Muscle layer of duodenum (tissue), 2 donors: ENCODE data around the gene PSMD4.

Experiments
- H3K27ac ChIP-seq: one replicate; pipeline ENCODE4 v1.7.0; 2013; ENCODE audit warnings: mild to moderate bottlenecking, low read length
- H3K27me3 ChIP-seq: one replicate; pipeline ENCODE4 v1.7.0; 2013; ENCODE audit warnings: low read depth, mild to moderate bottlenecking, control low read depth, low read length
- H3K36me3 ChIP-seq, 2 donors: one replicate each; pipeline ENCODE4 v1.7.0; 2013; ENCODE audit warnings: low read length in 2 of 2, control low read depth in 1 of 2, mild to moderate bottlenecking in 1 of 2; ENCODE audit not compliant: insufficient read depth in 2 of 2, control insufficient read depth in 1 of 2
- H3K4me1 ChIP-seq, 2 donors: one replicate each; pipeline ENCODE4 v1.7.0; 2013; ENCODE audit warnings: low read length in 2 of 2, mild to moderate bottlenecking in 2 of 2, control low read depth in 1 of 2, moderate library complexity in 1 of 2; ENCODE audit not compliant: insufficient read depth in 2 of 2, control insufficient read depth in 1 of 2
- H3K4me3 ChIP-seq, 2 donors: one replicate each; pipeline ENCODE4 v1.7.0; 2013; ENCODE audit warnings: low read length in 2 of 2, low read depth in 1 of 2, mild to moderate bottlenecking in 1 of 2
- H3K9me3 ChIP-seq, 2 donors: one replicate each; pipeline ENCODE4 v1.7.0; 2013; ENCODE audit warnings: low read length in 2 of 2, control low read depth in 1 of 2, mild to moderate bottlenecking in 1 of 2; ENCODE audit not compliant: control insufficient read depth in 1 of 2
- donor health status: healthy.

Gene PSMD4

GRCh38 chr1:151242442-151242841, 12.1 kb upstream of the PSMD4 start:
- Histone ChIP-seq H3K27me3 (no peaks in the 10 kb centered on the region), H3K9me3 (no peaks in the 10 kb centered on the region), H3K4me3 (peak overlapping the region in 1 of 2 donors; percentile 8), H3K27ac (no peak overlapping the region), H3K4me1 (peaks cover 0 to 26% of the 10 kb centered on the region in 2 donors), H3K36me3 (peaks cover 68 to 78% of the 10 kb centered on the region in 2 donors)

DNA sequence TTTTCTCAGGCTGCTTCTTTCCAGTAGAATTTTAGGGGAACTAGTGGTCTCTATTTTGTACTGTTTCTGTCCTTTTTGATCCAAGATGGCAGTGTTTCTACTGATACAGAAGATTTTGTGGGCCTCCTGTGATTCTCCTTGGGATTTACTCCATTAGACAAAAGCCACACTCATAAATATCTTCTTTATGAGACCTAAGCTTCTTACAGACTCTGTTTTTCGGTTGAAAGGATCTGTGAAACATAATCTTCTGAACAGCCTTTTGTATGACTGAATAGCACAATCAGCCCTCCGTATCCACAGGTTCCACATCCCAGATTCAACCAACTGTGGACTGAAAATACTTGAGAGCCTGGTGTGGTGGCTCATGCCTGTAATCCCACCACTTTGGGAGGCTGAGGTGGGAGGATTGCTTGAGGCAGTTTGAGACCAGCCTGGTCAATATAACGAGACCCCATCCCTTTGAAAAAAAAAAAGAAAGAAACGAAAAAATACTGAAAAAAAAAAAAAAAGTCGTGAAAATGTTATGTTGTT, 10.8 kb upstream of the PSMD4 start:
- Histone ChIP-seq H3K27me3 (no peaks in the 10 kb centered on the region), H3K4me1 (peaks cover 0 to 26% of the 10 kb centered on the region in 2 donors), H3K9me3 (no peaks in the 10 kb centered on the region), H3K27ac (no peak overlapping the region), H3K4me3 (no peak overlapping the region), H3K36me3 (peaks cover 66 to 79% of the 10 kb centered on the region in 2 donors)

GRCh38 chr1:151246786-151247185, 7.7 kb upstream of the PSMD4 start:
- peaks cover 56 to 57% of the 10 kb centered on the region in 2 donors for H3K36me3 ChIP-seq
- peaks cover 3 to 30% of the 10 kb centered on the region in 2 donors for H3K4me1 ChIP-seq
- H3K9me3 ChIP-seq = no peaks in the 10 kb centered on the region
- H3K27ac ChIP-seq = no peak overlapping the region
- no peak overlapping the region for H3K4me3 ChIP-seq
- no peaks in the 10 kb centered on the region for H3K27me3 ChIP-seq

DNA sequence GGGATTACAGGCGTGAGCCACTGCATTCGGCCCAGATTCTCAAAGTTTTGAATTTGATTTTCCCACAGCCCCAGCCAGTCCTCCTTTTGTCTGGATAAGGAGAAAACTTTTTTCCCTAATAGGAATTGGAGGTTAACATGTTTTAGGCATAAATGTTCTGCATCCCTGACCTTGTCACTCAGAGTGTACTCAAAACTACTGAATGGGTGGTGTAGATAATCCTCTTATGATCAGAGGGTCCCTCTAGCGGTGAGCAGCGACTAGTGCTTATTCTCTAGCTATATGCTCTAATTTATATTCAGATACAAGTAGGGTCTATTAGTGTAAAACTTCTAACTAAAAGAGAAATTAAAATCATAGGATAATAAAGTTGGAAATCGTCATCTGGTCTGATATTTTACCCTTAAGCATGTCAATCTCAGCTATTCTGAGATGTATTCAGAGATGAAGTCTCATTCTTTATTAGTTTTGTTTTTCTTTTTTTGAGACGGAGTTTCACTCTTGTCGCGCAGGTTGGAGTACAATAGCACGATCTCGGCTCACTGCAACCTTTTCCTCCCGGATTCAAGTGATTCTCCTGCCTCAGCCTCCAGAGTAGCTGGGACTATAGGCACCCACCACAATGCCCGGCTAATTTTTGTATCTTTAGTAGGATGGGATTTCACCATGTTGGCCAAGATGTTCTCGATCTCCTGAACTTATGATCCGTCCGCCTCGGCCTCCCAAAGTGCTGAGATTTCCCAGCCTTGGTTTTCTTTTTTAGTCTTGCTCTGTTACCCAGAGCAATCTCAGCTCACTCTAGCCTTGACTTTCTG, 2.7 kb upstream of the PSMD4 start:
- no peaks in the 10 kb centered on the region for H3K9me3 ChIP-seq
- peaks cover 7 to 19% of the 10 kb centered on the region in 2 donors for H3K4me1 ChIP-seq
- no peak overlapping the region for H3K27ac ChIP-seq
- H3K36me3 ChIP-seq = peaks cover 18 to 20% of the 10 kb centered on the region in 2 donors
- H3K27me3 ChIP-seq = no peaks in the 10 kb centered on the region
- no peak overlapping the region for H3K4me3 ChIP-seq

GRCh38 chr1:151255381-151255780, 847 bp downstream of the PSMD4 start:
- H3K36me3 ChIP-seq = no peaks in the 10 kb centered on the region
- H3K9me3 ChIP-seq = no peaks in the 10 kb centered on the region
- H3K4me3 ChIP-seq = peak overlapping the region; percentile 84 to 96
- H3K27ac ChIP-seq = peak overlapping the region; percentile 82
- H3K27me3 ChIP-seq = no peaks in the 10 kb centered on the region
- H3K4me1 ChIP-seq = peaks cover 4 to 15% of the 10 kb centered on the region in 2 donors

DNA sequence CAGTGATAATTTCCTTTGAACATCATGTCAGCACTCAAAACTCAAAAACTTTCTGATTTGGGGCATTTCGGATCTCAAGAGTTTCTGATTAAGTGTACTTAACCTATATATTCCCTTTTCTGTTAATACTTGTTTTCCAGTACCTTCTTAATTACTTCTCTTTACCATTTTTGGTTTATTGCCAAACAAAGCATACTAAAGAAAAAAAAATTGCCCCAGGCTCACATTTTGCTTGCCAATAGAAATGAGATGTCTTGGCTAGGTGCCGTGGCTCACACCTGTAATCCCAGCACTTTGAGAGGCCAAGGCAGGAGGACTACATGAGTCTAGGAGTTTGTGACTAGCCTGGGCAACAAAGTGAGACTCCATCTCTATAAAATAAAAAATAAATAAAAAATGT, 4.8 kb downstream of the PSMD4 start:
- H3K4me3 ChIP-seq = no peak overlapping the region
- H3K27ac ChIP-seq = no peak overlapping the region
- peaks cover 5 to 13% of the 10 kb centered on the region in 2 donors for H3K36me3 ChIP-seq
- peaks cover 4 to 9% of the 10 kb centered on the region in 2 donors for H3K4me1 ChIP-seq
- no peaks in the 10 kb centered on the region for H3K27me3 ChIP-seq
- H3K9me3 ChIP-seq = no peaks in the 10 kb centered on the region

DNA sequence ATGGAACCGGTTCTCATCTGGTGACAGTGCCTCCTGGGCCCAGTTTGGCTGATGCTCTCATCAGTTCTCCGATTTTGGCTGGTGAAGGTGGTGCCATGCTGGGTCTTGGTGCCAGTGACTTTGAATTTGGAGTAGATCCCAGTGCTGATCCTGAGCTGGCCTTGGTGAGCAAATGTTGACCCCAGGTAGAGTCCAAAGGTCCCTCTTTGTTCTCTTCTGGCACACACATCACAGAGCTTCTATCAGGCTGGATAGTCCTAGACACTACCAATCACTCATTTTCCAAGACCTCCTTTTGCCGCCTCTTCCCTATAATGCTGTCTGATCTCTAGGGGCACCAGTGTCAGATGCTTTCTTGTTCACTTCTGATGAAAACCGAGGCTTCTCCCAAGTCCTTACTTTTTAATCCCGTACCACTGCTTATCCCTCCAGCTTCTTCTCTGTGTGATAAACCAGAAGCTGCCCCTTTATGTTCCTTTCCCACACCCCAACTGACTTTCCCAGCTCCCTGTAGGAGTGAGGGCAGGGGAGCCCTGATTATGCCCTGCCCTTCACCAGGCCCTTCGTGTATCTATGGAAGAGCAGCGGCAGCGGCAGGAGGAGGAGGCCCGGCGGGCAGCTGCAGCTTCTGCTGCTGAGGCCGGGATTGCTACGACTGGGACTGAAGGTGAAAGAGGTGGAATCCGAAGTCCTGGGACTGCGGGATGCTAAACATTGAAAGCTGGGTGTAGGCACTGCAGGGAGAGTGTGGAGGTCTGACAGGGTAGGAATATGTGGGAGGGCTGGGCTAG, 11.1 kb downstream of the PSMD4 start:
- Histone ChIP-seq H3K4me1 (no peaks in the 10 kb centered on the region), H3K27ac (no peak overlapping the region), H3K4me3 (no peak overlapping the region), H3K9me3 (no peaks in the 10 kb centered on the region), H3K27me3 (no peaks in the 10 kb centered on the region), H3K36me3 (peaks cover 38 to 53% of the 10 kb centered on the region in 2 donors)

DNA sequence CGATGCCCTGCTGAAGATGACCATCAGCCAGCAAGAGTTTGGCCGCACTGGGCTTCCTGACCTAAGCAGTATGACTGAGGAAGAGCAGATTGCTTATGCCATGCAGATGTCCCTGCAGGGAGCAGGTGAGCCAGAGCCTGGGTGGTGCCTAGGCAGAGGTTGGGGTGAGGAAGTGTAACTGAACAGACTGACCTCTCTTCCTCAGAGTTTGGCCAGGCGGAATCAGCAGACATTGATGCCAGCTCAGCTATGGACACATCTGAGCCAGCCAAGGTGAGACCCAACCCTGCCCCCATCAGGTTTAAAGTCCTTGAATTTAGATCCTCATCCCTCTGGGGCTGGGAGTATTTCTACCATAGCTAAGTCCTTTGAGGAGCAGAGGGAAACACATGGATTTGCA, 11.8 kb downstream of the PSMD4 start:
- Histone ChIP-seq H3K27me3 (no peaks in the 10 kb centered on the region), H3K4me3 (no peak overlapping the region), H3K9me3 (no peaks in the 10 kb centered on the region), H3K36me3 (peaks cover 38 to 53% of the 10 kb centered on the region in 2 donors), H3K4me1 (no peaks in the 10 kb centered on the region), H3K27ac (no peak overlapping the region)

GRCh38 chr1:151266821-151267220, 12.3 kb downstream of the PSMD4 start:
- H3K27me3 ChIP-seq = no peaks in the 10 kb centered on the region
- H3K36me3 ChIP-seq = peaks cover 38 to 53% of the 10 kb centered on the region in 2 donors
- no peak overlapping the region for H3K4me3 ChIP-seq
- H3K27ac ChIP-seq = no peak overlapping the region
- no peaks in the 10 kb centered on the region for H3K9me3 ChIP-seq
- no peaks in the 10 kb centered on the region for H3K4me1 ChIP-seq

GRCh38 chr1:151267760-151268159, 13.2 kb downstream of the PSMD4 start:
- H3K4me1 ChIP-seq = no peaks in the 10 kb centered on the region
- peaks cover 34 to 48% of the 10 kb centered on the region in 2 donors for H3K36me3 ChIP-seq
- no peaks in the 10 kb centered on the region for H3K27me3 ChIP-seq
- H3K27ac ChIP-seq = no peak overlapping the region
- H3K9me3 ChIP-seq = no peaks in the 10 kb centered on the region
- no peak overlapping the region for H3K4me3 ChIP-seq

- H3K9me3 ChIP-seq = no peaks in the 10 kb centered on the region
- H3K4me1 ChIP-seq = peaks cover 0 to 5% of the 10 kb centered on the region in 2 donors
- H3K27ac ChIP-seq = no peak overlapping the region
- no peak overlapping the region for H3K4me3 ChIP-seq
- peaks cover 0 to 3% of the 10 kb centered on the region in 2 donors for H3K36me3 ChIP-seq
- H3K27me3 ChIP-seq = no peaks in the 10 kb centered on the region
Observed at GRCh38 chr1:151273924-151274466, 19.5 kb downstream of the PSMD4 start.
